Measurements from ENCODE around the gene NBEA. TPM values are rescaled to one million over a fixed set of nuclear protein-coding genes. Genes with fewer than 3 reads are reported as not detected.

The NBEA gene
- total RNA-seq, 1 experiment from 2014 or later: 0.54 TPM

DNA sequence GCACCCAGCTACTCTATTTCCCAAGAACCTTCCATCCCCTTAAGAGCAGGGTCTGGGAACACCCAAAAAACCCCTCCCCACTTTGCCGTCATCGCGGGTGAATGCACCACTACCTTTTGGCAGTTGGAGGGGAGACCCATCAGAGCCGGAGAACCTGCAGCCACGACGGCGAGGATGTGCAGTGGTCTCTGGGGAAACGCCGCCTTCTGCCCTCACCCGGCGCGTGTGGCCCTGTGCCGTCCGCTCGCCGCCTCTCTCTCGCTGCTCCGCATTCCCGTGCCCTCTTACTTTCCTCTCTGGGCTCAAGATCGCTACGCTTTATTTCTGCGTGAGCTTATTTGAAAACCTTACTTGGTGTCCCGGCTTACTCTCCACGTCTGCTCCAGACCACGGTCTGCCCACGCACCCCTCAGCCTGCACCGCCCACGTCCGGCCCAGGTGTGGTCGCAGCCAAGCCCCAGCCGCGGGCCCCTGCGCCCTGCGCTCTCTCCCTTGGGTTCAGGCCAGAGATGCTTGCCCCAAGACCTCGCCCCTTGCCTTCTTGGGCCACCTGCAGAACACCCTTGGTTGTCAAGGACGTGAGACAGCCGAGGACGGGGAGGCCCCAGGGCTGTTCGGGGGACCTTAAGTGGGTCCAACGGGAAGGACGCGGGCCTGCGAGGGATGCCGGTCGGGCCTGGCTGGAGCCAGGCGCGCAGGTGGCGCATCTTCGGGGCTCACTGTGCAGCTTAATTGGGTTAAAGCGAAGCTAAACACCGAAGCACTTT is 536.4 kb downstream of the NBEA start:
- H3K4me3 Mint-ChIP-seq (ENCODE audit: unreplicated experiment): no peak overlapping the region
- no peak for TF ChIP-seq CTCF (IDR thresholded peaks at IDR 0.05; ENCODE audit: insufficient read depth in 1 of 2, low read depth in 1 of 2, low read length in 1 of 2, severe bottlenecking in 1 of 2, unreplicated experiment in 1 of 2)
- no peak for DNase-seq
- intact Hi-C loops (cut with micrococcal nuclease; ENCODE audit: unreplicated experiment): no loop called here
- Histone ChIP-seq H3K36me3 (ENCODE audit: control insufficient read depth, insufficient read depth, low read length) (no peaks in the 10 kb centered on the region), H3K9me3 (no peaks in the 10 kb centered on the region; the same call in 1 of the 2 replicates), H3K4me3 (ENCODE audit: low read depth, low read length) (no peak overlapping the region), H3K4me1 (no peaks in the 10 kb centered on the region), H3K27me3 (replicated peaks; ENCODE audit: control insufficient read depth, insufficient read depth, low read length) (no peaks in the 10 kb centered on the region)
- H3K27ac Mint-ChIP-seq (ENCODE audit: unreplicated experiment): no peak overlapping the region
- peaks cover 3% of the 10 kb centered on the region for H3K27me3 Mint-ChIP-seq (ENCODE audit: insufficient read depth, unreplicated experiment)
- no peaks in the 10 kb centered on the region for H3K9me3 Mint-ChIP-seq (ENCODE audit: unreplicated experiment)
- ChIA-PET POLR2A (no interaction called here), CTCF (no interaction called here)
- H3K4me1 Mint-ChIP-seq (ENCODE audit: low read depth, unreplicated experiment): no peaks in the 10 kb centered on the region
- BruUV-seq (replicated peaks): no TSS peak
- no peaks in the 10 kb centered on the region for H3K36me3 Mint-ChIP-seq (ENCODE audit: insufficient read depth, unreplicated experiment)

DNA sequence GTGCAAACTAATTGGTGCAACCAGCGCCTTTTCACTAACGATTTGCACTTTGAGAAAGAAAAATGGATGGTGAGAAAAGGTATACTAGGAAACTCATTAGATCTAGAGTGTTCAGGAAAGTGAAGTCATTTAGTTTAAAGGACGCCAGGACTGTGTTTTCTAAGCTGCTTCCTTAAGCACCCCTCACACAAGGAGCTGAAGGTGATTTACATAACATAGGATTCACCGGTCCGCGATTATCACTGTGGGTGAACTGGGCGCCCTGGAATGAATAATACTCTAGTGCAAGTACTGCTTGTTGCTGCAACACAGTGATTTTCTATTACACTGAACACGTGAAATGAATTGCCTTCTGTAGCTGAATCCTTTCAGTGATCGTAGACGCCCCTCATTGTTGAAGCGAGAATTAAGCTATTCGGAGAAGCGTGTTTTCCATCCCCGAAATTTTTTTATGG is 537.0 kb downstream of the NBEA start:
- no peak for DNase-seq
- intact Hi-C loops (cut with micrococcal nuclease; ENCODE audit: unreplicated experiment): no loop called here
- Histone ChIP-seq H3K36me3 (ENCODE audit: control insufficient read depth, insufficient read depth, low read length) (no peaks in the 10 kb centered on the region), H3K9me3 (no peaks in the 10 kb centered on the region; the same call in 1 of the 2 replicates), H3K4me3 (ENCODE audit: low read depth, low read length) (no peak overlapping the region), H3K27me3 (replicated peaks; ENCODE audit: control insufficient read depth, insufficient read depth, low read length) (no peaks in the 10 kb centered on the region), H3K4me1 (no peaks in the 10 kb centered on the region)
- Mint-ChIP-seq H3K27ac (ENCODE audit: unreplicated experiment) (no peak overlapping the region), H3K9me3 (ENCODE audit: unreplicated experiment) (no peaks in the 10 kb centered on the region), H3K4me1 (ENCODE audit: low read depth, unreplicated experiment) (no peaks in the 10 kb centered on the region), H3K27me3 (ENCODE audit: insufficient read depth, unreplicated experiment) (peaks cover 3% of the 10 kb centered on the region), H3K4me3 (ENCODE audit: unreplicated experiment) (no peak overlapping the region), H3K36me3 (ENCODE audit: insufficient read depth, unreplicated experiment) (no peaks in the 10 kb centered on the region)
- POLR2A ChIA-PET: no interaction called here
- no peak for TF ChIP-seq CTCF (IDR thresholded peaks at IDR 0.05; ENCODE audit: insufficient read depth in 1 of 2, low read depth in 1 of 2, low read length in 1 of 2, severe bottlenecking in 1 of 2, unreplicated experiment in 1 of 2)
- BruUV-seq (replicated peaks): no TSS peak
- CTCF ChIA-PET: no interaction called here

DNA sequence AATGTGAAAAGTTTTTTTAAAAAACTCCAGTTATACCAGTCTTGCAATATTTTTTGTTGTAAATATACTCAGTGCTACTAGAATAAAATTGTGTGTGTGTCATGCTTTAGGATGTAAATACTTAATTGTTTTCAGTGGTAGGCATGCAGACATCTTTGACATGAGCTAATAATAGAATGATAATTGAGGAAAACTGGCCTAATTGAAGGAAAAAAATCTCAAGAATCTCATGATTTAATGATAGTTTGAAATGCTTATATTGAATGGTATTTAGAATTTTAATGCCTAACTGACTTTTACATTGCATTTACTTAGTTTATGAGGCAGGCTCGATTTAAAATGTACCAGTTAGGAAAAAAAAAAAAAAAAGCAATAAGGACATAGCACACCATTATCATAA is 537.6 kb downstream of the NBEA start:
- Histone ChIP-seq H3K9me3 (no peaks in the 10 kb centered on the region; the same call in 1 of the 2 replicates), H3K4me3 (ENCODE audit: low read depth, low read length) (no peak overlapping the region), H3K36me3 (ENCODE audit: control insufficient read depth, insufficient read depth, low read length) (no peaks in the 10 kb centered on the region), H3K27me3 (replicated peaks; ENCODE audit: control insufficient read depth, insufficient read depth, low read length) (no peaks in the 10 kb centered on the region), H3K4me1 (no peaks in the 10 kb centered on the region)
- H3K4me3 Mint-ChIP-seq (ENCODE audit: unreplicated experiment): no peak overlapping the region
- H3K36me3 Mint-ChIP-seq (ENCODE audit: insufficient read depth, unreplicated experiment): no peaks in the 10 kb centered on the region
- H3K27ac Mint-ChIP-seq (ENCODE audit: unreplicated experiment): no peak overlapping the region
- intact Hi-C loops (cut with micrococcal nuclease; ENCODE audit: unreplicated experiment): no loop called here
- H3K4me1 Mint-ChIP-seq (ENCODE audit: low read depth, unreplicated experiment): no peaks in the 10 kb centered on the region
- peaks cover 3% of the 10 kb centered on the region for H3K27me3 Mint-ChIP-seq (ENCODE audit: insufficient read depth, unreplicated experiment)
- BruUV-seq (replicated peaks): no TSS peak
- ChIA-PET POLR2A (no interaction called here), CTCF (no interaction called here)
- no peak for DNase-seq
- H3K9me3 Mint-ChIP-seq (ENCODE audit: unreplicated experiment): no peaks in the 10 kb centered on the region
- TF ChIP-seq CTCF (IDR thresholded peaks at IDR 0.05; ENCODE audit: insufficient read depth in 1 of 2, low read depth in 1 of 2, low read length in 1 of 2, severe bottlenecking in 1 of 2, unreplicated experiment in 1 of 2): no peak
